HCEC 1CT (cell line): Measurements from ENCODE around the gene GPR146.
A peak's percentile ranks its signal among the peaks of the same experiment; 100 is the strongest.

Source experiments
- DNase-seq: peaks from one replicate; pipeline ENCODE4 v3.0.0-alpha.2; 2017

The GPR146 gene

GRCh38 chr7:1045069-1046063 is 1.0 kb downstream of the GPR146 start:
- DNase-seq: no peak

- DNase-seq: no peak
These were observed 2.7 kb downstream of the GPR146 start for GRCh38 chr7:1046722-1047679.

- DNase-seq: no peak
These were observed 4.8 kb downstream of the GPR146 start for GRCh38 chr7:1049006-1049741.

GRCh38 chr7:1049801-1050200 is 5.5 kb downstream of the GPR146 start:
- DNase-seq: no peak

GRCh38 chr7:1050254-1050906 is 6.0 kb downstream of the GPR146 start:
- DNase-seq: no peak

GRCh38 chr7:1050956-1051690 is 6.8 kb downstream of the GPR146 start:
- no peak for DNase-seq

GRCh38 chr7:1052031-1052818 is 7.9 kb downstream of the GPR146 start:
- no peak for DNase-seq

- no peak for DNase-seq
These were observed 8.7 kb downstream of the GPR146 start for GRCh38 chr7:1053002-1053411.

- no peak for DNase-seq
These were observed 9.5 kb downstream of the GPR146 start for GRCh38 chr7:1053816-1054370.

- DNase-seq: no peak
These were observed 10.1 kb downstream of the GPR146 start for GRCh38 chr7:1054438-1054837.

GRCh38 chr7:1054861-1055450 is 10.6 kb downstream of the GPR146 start:
- DNase-seq: no peak

GRCh38 chr7:1055491-1055955 is 11.2 kb downstream of the GPR146 start:
- no peak for DNase-seq

GRCh38 chr7:1055956-1056784 is 11.8 kb downstream of the GPR146 start:
- no peak for DNase-seq

- no peak for DNase-seq
These were observed 12.6 kb downstream of the GPR146 start for GRCh38 chr7:1056785-1057410.

- no peak for DNase-seq
These were observed 13.3 kb downstream of the GPR146 start for GRCh38 chr7:1057416-1058291.

- DNase-seq: no peak
These were observed 14.0 kb downstream of the GPR146 start for GRCh38 chr7:1058311-1058710.

- peak; percentile 41 for DNase-seq
These were observed 14.5 kb downstream of the GPR146 start for GRCh38 chr7:1058821-1059199.
